Natural killer cell (primary cell): ENCODE data around the gene IFT43. TPM values are rescaled to one million over a fixed set of nuclear protein-coding genes. Genes with fewer than 3 reads are reported as not detected.

Source experiments
- ATAC-seq, 3 donors: fragments of 150-1000 bp in 2 of 3; fragments of 200-7000 bp in 1 of 3; cut with Tn5 transposase; 1 replicate in 1 of 3; 2 replicates in 2 of 3; pipeline ENCODE4 v1.10.0; 2021; ENCODE audit warnings: mild to moderate bottlenecking in 2 of 3, moderate library complexity in 2 of 3
- DNase-seq, 2 donors: peaks; one replicate each; pipeline versions ENCODE4 v3.0.0 to v3.0.0-alpha.2; 2013 to 2021; ENCODE audit warnings: mixed read lengths in 1 of 2
- H3K27ac ChIP-seq: one replicate; pipeline ENCODE4 v1.5.1; 2013; ENCODE audit warnings: mild to moderate bottlenecking, low read length
- H3K27me3 ChIP-seq: one replicate; pipeline ENCODE4 v1.6.1; 2013; ENCODE audit warnings: low read length; ENCODE audit not compliant: control insufficient read depth, insufficient read depth
- H3K36me3 ChIP-seq: one replicate; pipeline ENCODE4 v1.6.1; 2013; ENCODE audit warnings: low read length; ENCODE audit not compliant: control insufficient read depth, insufficient read depth
- H3K4me1 ChIP-seq: one replicate; pipeline ENCODE4 v1.6.1; 2013; ENCODE audit warnings: low read length; ENCODE audit not compliant: control insufficient read depth, insufficient read depth
- H3K4me3 ChIP-seq: one replicate; pipeline ENCODE4 v1.5.1; 2013; ENCODE audit warnings: low read length
- H3K9me3 ChIP-seq: one replicate; pipeline ENCODE4 v1.6.1; 2013; ENCODE audit warnings: low read length; ENCODE audit not compliant: control insufficient read depth, insufficient read depth
- H3K27ac Mint-ChIP-seq, 2 donors: one replicate each; pipeline ENCODE4 v1.8.0; 2022; ENCODE audit warnings: mild to moderate bottlenecking in 2 of 2, mixed read lengths in 2 of 2, moderate library complexity in 1 of 2
- H3K27me3 Mint-ChIP-seq, 2 donors: one replicate each; pipeline ENCODE4 v1.8.0; 2022; ENCODE audit warnings: low read depth in 2 of 2, mixed read lengths in 2 of 2
- H3K36me3 Mint-ChIP-seq: one replicate; pipeline ENCODE4 v1.8.0; 2022; ENCODE audit warnings: mixed read lengths
- H3K4me1 Mint-ChIP-seq, 2 donors: one replicate each; pipeline ENCODE4 v1.8.0; 2022; ENCODE audit warnings: mixed read lengths in 2 of 2
- H3K4me3 Mint-ChIP-seq: one replicate; pipeline ENCODE4 v1.8.0; 2022; ENCODE audit warnings: mild to moderate bottlenecking, moderate library complexity, mixed read lengths
- H3K9me3 Mint-ChIP-seq, 2 donors: one replicate each; pipeline ENCODE4 v1.8.0; 2022; ENCODE audit warnings: mixed read lengths in 2 of 2
- WGBS: methylation state at CpG from one replicate; pipeline ENCODE4 v1.1.7; 2013; ENCODE audit warnings: missing lambda C conversion rate; ENCODE audit not compliant: insufficient coverage; 5-methylcytosine and 5-hydroxymethylcytosine counted together
- intact Hi-C: fragments of 100-400 bp; cut with micrococcal nuclease; formaldehyde crosslinking; loops from one replicate; pipeline ENCODE4 v1.14.2; 2022
- total RNA-seq, 4 donors: library from RNA; stranded (reverse); fragments of 120-200 nt in 1 of 4; gene quantifications; one replicate each; pipeline versions ENCODE4 v1.2.3 to v1.2.4, GENCODE V29; 2013 to 2022
- TF ChIP-seq, protein P1 (sequence below): fragments of 200-600 bp; IDR thresholded peaks from one replicate; pipeline ENCODE4 v1.8.0; 2022; ENCODE audit warnings: antibody characterized with exemption

The IFT43 gene
- total RNA-seq, 3 donors from 2014 or later (not counting 1 experiment from before 2014, with no cell fraction given): 19.0 to 20.8 (median 20.7) TPM

DNA sequence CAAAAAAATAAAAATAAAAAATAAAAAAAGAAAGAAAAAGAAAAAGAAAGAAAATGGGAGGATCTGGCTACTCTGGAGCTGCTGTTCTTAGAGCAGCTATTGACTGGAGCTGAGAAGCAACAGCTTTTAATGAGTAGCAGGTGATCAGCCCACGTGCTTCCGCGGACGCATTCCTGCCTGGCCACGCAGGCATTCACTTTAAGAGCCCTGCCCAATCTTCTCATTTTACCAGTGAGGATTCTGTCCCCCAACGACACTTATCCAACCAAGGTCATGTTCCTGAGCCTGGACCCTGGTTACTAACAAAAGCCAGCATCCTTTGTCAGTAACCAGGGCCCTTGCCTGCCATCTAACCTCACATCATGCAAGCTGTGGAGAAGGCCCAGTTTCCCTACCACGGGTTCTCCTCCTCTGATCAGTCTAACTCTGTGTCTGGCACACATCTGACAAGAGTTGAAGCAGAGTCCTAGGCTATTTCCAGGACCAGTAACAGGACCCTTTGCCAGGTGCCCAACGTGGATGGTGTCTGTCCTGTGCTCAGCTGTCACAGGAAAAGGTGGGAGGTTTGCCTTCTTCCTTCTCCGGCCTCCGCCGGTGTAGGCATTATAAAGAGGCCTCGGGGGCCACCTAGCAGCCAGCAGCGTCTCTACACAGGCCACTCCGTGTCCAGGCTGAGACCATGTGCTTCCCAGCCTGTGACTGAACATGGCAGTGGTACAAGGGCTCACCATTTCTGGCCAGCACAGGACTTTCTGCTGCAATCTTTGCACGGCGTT, 105.2 kb downstream of the IFT43 start:
- intact Hi-C loops: no loop called here
- Mint-ChIP-seq H3K27me3 (peaks cover 0 to 3% of the 10 kb centered on the region in 2 donors), H3K36me3 (no peaks in the 10 kb centered on the region), H3K4me3 (no peak overlapping the region), H3K4me1 (no peaks in the 10 kb centered on the region), H3K9me3 (no peaks in the 10 kb centered on the region), H3K27ac (no peak overlapping the region)
- no peak overlapping the region for H3K27ac ChIP-seq
- no peak overlapping the region for H3K4me3 ChIP-seq
- no peaks in the 10 kb centered on the region for H3K36me3 ChIP-seq
- TF ChIP-seq, protein P1, sequence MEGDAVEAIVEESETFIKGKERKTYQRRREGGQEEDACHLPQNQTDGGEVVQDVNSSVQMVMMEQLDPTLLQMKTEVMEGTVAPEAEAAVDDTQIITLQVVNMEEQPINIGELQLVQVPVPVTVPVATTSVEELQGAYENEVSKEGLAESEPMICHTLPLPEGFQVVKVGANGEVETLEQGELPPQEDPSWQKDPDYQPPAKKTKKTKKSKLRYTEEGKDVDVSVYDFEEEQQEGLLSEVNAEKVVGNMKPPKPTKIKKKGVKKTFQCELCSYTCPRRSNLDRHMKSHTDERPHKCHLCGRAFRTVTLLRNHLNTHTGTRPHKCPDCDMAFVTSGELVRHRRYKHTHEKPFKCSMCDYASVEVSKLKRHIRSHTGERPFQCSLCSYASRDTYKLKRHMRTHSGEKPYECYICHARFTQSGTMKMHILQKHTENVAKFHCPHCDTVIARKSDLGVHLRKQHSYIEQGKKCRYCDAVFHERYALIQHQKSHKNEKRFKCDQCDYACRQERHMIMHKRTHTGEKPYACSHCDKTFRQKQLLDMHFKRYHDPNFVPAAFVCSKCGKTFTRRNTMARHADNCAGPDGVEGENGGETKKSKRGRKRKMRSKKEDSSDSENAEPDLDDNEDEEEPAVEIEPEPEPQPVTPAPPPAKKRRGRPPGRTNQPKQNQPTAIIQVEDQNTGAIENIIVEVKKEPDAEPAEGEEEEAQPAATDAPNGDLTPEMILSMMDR: no peak
- ATAC-seq (no peak), DNase-seq (no peak)
- no peaks in the 10 kb centered on the region for H3K9me3 ChIP-seq
- no peaks in the 10 kb centered on the region for H3K27me3 ChIP-seq
- no peaks in the 10 kb centered on the region for H3K4me1 ChIP-seq
- WGBS: 75% methylated on average over 16 of the region's 16 CpGs

DNA sequence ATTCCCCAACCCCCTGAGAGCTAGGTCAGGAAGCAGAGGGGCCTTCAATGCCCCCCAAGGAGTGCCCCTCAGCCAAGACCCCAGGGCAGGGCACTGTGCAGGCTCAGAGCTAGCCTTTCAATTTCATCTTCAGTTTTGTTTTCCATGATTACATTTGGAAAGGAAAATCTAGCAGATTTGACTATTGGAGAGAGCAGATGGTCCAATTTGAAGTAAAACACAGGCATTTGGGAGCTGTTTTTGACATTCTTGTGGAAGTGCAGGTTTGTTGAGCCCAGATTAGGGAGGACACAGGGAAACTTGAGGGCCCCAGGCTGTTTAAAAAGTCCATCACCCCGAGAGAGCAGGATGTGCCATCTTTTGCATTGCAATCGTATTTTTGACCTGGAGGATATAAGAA, 107.5 kb downstream of the IFT43 start:
- no peaks in the 10 kb centered on the region for H3K9me3 ChIP-seq
- H3K27me3 Mint-ChIP-seq: peaks cover 0 to 3% of the 10 kb centered on the region in 2 donors
- ATAC-seq (no peak), DNase-seq (no peak)
- WGBS: no CpG with 5 or more reads among the region's 2 CpGs
- no peaks in the 10 kb centered on the region for H3K4me1 Mint-ChIP-seq
- no peak overlapping the region for H3K27ac Mint-ChIP-seq
- no peaks in the 10 kb centered on the region for H3K36me3 Mint-ChIP-seq
- no peak overlapping the region for H3K27ac ChIP-seq
- no peak overlapping the region for H3K4me3 ChIP-seq
- no peaks in the 10 kb centered on the region for H3K4me1 ChIP-seq
- H3K36me3 ChIP-seq: no peaks in the 10 kb centered on the region
- no peak overlapping the region for H3K4me3 Mint-ChIP-seq
- H3K27me3 ChIP-seq: no peaks in the 10 kb centered on the region
- no peaks in the 10 kb centered on the region for H3K9me3 Mint-ChIP-seq
- intact Hi-C loops: no loop called here
- TF ChIP-seq, protein P1: no peak

DNA sequence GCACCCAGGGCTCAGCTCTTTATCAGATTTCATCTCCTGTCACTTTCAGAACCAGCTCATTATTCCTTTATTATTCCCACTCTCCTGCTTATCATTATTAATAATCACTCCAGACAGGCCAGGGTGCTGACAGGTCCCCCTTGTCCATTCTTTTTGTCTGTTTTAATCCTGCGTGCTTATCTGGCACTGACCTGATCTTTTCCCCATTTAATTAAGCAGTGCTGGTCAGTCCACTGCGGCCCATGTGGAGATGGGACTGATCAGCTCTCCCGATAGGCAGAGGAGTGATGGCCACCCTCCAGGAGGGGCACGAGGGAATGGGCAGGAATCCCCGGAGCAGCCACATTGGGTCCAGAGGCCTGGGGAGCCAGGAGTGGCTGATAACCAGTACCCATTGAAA, 110.7 kb downstream of the IFT43 start:
- ATAC-seq (no peak), DNase-seq (no peak)
- Histone ChIP-seq H3K36me3 (no peaks in the 10 kb centered on the region), H3K27me3 (no peaks in the 10 kb centered on the region), H3K27ac (no peak overlapping the region), H3K4me1 (no peaks in the 10 kb centered on the region), H3K9me3 (no peaks in the 10 kb centered on the region), H3K4me3 (no peak overlapping the region)
- intact Hi-C loops: no loop called here
- 92% methylated on average over 5 of the region's 5 CpGs for WGBS
- Mint-ChIP-seq H3K9me3 (no peaks in the 10 kb centered on the region), H3K36me3 (no peaks in the 10 kb centered on the region), H3K27me3 (peaks cover 0 to 9% of the 10 kb centered on the region in 2 donors), H3K27ac (no peak overlapping the region), H3K4me1 (no peaks in the 10 kb centered on the region), H3K4me3 (no peak overlapping the region)
- TF ChIP-seq, protein P1: no peak

DNA sequence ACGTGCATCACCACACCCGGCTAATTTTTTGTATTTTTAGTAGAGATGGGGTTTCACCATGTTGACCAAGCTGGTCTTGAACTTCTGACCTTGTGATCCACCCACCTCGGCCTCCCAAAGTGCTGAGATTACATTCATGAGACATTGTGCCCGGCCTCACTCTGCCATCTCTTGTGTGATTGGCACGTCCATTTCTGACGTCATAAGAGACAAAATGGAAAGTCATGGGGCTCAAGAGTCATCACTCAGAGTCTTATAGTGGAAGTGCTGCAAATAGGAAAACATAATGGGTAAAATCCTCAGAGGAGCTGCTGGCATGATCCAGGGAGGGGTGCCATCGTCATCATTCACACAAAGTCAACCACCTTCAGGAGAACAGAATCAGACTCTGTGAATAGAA, 112.0 kb downstream of the IFT43 start:
- Histone ChIP-seq H3K27me3 (no peaks in the 10 kb centered on the region), H3K27ac (no peak overlapping the region), H3K4me1 (no peaks in the 10 kb centered on the region), H3K4me3 (no peak overlapping the region), H3K9me3 (no peaks in the 10 kb centered on the region), H3K36me3 (no peaks in the 10 kb centered on the region)
- WGBS: 83% methylated on average over 7 of the region's 7 CpGs
- Mint-ChIP-seq H3K27ac (no peak overlapping the region), H3K4me3 (no peak overlapping the region), H3K9me3 (no peaks in the 10 kb centered on the region), H3K27me3 (peaks cover 0 to 14% of the 10 kb centered on the region in 2 donors), H3K36me3 (no peaks in the 10 kb centered on the region), H3K4me1 (no peaks in the 10 kb centered on the region)
- ATAC-seq (no peak), DNase-seq (no peak)
- TF ChIP-seq, protein P1: no peak
- intact Hi-C loops: no loop called here
